ENCODE results near the gene STIM2.
"Not testable (repeated sequence)": the region's sequence is repeated elsewhere in the genome, so short reads cannot be mapped to it uniquely, and the experiment has no call there.

The STIM2 gene

DNA sequence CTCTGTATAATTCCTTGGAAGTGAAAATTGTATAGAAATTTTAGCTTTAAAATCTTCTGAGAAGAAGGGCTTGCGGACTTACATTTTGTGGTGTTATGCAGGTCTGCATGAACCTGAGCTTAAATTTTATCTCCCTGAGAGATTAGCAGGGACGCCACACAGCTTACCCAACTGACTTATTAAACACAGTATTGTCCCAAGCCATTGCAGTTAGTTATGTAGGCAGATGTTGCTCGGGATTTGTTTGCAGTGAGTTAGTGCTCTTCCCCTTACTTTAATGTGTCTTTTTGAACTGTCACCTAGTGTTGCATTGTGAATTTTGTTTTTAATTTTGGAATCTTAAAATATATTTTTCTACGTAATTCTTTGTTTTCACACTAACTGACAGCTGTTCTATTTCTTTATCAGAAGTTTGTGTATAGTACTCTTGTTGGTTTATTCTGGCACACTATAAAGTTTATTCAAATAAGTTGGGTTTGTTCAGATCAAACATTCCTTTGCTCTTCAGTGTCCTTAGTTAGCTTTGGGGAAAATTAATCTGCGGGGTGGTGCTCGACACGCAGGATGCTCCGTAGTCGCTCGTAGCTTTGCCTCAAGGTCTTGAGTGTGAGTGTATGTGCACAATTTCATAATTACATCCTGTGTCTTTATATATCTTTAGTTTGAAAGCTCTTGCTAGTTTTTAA, 145.4 kb downstream of the STIM2 start:
- no peak for DNase-seq

DNA sequence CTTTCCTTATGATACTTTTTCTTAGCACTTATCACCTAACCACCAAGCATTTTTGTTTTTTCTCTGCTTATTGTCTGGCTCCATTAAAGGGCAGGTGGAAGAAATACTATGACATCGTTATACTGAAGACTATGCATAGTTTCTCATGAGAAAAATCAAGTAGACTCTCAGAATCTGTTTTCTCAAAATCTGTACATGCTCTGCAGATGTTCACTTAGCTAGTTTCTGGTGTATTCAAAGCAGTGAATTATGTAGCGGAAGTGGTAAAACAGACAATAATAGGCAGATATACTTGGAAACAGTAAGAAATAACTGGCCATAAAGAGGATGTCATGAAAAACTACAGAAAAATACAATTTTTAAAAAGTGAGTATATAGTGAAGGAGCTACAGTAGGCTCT, 146.0 kb downstream of the STIM2 start:
- DNase-seq, result no peak

DNA sequence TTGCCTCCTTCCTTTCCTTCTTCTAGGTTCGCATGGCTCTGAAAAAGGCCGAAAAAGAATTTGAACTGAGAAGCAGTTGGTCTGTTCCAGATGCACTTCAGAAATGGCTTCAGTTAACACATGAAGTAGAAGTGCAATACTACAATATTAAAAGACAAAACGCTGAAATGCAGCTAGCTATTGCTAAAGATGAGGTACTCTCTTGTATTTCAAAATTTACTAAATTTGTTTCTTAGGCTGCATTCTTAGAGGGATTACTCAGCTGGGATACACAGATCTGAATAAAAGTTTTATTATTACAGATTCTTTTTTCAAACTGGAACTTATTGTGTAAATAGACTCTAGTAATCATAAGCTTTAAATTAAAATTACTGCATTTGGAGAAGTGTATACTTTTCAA, 146.9 kb downstream of the STIM2 start:
- no peak for DNase-seq

DNA sequence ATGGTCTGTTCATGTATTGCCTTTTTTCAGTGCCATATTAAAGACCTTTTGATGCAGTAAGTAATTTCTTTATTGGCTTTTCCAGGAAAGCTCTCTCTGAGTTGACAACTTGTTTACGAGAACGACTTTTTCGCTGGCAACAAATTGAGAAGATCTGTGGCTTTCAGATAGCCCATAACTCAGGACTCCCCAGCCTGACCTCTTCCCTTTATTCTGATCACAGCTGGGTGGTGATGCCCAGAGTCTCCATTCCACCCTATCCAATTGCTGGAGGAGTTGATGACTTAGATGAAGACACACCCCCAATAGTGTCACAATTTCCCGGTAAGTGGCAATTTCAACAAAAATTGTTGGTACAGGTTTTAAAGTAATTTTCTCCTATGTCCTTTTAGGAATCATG, 148.0 kb downstream of the STIM2 start:
- DNase-seq, result no peak

DNA sequence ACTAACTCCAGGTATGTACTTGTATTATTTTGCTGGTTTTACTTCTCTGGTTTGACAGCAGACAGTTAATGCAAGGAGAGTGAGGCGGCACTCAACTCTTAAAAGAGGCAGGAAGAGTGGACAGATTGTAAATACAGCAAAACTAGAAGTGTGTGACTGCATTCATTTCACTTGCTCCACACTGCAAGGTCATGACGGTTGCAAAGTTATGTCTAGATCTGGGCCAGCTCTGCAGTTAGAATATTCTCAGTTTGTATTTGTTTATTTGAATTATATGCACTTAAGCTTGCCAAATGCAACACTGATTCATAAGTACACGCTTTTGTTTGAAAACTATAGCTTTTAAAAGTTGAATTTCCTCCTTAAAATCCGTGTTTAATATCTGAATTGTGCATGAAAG, 148.9 kb downstream of the STIM2 start:
- DNase-seq, result no peak

DNA sequence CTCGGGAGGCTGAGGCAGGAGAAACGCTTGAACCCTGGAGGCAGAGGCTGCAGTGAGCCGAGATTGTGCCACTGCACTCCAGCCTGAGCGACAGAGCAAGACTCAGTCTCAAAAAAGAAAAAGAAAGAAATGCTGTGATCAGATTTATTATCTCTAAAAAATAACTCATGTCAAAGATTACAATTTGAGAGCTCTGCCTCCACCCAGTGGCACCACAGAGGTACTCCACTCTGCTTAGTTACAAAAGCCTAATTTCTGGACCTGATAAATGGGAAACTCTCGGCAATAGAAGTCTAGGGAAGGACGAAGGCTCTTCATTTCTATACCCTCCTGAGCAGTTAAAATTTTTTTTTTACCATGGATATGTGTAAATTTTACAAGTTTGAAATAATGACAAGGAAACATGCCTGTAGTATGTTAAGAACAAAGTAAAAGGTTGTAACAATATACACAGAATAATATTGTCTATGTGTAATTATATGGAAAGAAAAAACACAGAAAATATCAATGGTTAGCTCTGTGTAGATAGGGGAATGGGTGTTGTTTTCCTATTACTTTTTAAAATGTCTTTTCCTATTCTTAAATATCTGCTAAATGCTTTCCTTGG, 149.8 kb downstream of the STIM2 start:
- peak; percentile 46 for DNase-seq

DNA sequence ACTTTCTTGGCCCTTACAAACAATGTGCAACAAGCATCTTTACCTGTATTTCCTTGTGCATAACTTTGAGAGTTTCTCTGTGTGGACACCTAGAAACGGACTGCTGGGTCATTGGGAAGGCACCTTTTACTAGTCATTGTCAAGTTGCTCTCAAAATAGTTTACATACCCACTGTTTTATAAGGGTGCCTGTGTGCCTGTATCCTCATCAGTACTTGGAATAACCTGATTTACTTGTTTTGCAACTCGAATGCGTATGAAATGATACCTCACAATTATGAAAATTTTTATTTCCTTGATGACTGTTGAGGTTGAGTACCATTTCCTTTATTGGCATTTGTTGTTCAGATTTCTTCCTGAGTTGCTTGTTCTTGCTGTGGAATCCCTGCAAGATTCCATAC, 150.8 kb downstream of the STIM2 start:
- DNase-seq, result no peak

DNA sequence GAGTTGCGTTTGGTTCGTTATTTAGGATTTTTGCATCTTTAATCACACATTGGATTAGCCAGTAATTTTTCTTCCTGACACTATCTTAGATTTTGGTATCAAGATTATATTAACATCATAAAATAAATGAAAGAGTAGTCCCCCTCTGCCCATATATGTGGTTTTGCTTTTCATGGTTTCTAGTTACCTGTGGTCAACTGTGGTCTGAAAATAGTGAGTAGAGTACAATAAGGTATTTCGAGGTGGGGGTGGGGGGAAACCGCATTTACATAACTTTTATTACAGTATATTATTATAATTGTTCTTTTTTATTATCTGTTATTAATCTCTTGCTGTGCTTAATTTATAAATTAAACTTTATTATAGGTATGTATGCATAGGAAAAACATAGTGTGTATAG, 152.4 kb downstream of the STIM2 start:
- DNase-seq, result no peak

DNA sequence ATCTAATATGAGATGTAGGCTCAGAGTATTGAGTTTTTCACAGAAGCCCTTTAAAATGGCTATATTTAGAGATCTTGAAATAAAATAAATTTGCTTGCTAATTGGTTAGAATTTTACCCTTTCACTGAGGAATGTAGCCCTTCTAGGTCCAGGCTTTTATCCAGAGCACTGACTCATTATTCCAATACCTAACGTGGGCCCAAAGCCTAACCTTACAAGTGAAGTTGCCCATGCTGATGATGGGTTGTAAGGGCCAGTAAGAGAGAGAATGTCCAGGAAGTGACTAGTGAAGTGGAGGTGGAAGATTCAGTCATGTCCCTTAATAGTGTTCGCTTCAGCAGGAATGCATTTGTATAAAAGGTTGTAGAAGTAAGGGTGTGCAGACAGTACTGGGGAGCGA, 155.9 kb downstream of the STIM2 start:
- no peak for DNase-seq

DNA sequence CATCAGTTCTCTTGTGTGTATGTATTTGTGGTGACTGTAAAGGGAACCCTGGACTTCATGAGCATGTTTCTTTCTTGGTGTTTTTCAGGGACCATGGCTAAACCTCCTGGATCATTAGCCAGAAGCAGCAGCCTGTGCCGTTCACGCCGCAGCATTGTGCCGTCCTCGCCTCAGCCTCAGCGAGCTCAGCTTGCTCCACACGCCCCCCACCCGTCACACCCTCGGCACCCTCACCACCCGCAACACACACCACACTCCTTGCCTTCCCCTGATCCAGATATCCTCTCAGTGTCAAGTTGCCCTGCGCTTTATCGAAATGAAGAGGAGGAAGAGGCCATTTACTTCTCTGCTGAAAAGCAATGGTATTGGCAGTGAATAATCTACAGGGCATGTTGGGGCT, 157.0 kb downstream of the STIM2 start:
- no peak for DNase-seq

DNA sequence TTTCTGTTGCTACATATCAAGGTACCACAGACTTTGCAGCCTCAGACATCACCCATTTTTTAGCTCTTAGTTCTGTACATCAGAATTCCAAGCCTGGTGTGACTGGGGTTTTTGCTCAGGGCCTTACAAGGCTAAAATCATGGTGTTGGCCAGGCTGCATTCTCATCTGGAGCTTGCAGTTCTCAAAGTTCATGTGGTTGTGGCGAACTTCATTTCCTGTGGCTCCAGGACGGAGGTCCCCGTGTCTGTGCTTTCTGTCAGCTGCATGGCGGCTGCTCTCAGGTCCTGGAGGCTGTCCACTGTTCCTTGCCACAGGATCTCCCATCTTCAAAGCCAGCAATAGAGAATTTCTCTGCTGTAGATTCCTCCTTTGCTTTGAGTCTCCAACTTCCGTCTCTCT, 157.4 kb downstream of the STIM2 start:
- DNase-seq, result no peak

DNA sequence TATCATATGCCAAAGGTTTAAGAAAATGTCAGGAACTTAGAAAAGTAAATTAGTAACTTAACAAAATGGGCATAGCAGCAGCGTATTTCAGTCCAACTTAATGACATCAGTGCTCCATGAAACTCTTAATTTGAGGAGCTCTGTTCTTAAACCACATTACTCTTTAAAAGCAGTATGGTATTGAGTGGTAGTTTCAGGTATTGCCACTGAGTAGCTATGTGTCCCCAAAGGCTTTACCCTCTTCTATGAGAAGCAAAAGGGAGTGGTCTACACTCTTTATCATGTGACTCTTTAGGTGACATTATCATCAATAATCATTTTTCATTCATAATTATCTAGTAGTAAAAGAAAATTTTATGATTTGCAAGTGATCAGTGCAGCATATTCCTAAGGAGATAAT, 158.3 kb downstream of the STIM2 start:
- DNase-seq, result no peak

DNA sequence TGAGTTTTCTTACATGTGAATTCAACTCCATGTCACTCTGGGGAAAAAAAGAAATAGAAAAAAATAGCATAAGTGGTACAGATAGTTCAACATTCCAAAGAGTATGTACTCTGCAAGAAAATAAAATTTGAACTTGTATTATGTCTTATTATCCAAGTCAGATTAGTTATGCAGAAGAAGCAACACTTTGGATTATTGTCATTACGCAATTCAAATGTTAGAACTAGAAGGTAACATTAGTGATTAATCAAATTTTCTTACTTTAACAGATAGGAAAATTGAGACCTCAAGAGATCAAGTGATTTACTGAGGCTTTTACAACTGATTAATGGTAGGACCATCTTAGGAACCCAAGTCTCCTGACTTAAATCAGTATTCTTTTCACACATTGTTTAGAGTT, 159.1 kb downstream of the STIM2 start:
- DNase-seq, result no peak

DNA sequence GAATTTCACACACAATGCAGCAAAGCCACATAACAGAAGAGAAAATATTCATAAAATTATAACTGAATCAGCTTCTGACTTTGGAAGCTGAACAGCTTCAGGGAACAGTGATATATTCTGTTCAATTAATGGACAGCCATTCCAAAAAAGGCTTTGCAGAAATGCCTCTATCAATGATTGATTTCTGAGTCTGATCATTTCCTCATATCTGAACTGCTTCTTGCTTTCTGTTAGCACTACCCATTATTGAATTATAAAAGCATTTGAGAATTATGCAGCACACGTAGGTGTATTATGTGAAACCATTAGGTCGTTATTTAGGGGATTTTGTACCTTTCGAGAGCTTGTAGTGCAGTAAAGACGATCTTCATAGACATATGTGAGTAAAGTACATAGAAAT, 159.6 kb downstream of the STIM2 start:
- DNase-seq, result no peak

DNA sequence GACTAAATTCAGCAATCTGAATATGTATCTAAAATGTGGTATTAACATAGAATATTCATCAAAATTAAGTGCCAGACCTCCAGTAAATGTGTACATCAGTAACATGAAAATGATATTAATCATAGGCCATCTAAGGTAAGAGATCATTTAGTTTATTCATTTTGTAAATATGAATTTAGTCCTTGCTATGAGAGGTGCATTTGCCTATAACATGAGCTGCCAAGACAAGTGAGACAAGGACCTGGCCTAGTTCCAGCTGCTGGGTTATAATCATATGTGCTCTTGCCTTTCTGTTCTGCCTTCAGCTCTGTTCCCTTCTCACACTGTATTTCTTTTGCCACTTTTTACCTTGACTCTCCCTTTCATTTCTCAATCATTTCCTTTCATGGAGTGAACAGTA, 160.0 kb downstream of the STIM2 start:
- DNase-seq, result no peak

DNA sequence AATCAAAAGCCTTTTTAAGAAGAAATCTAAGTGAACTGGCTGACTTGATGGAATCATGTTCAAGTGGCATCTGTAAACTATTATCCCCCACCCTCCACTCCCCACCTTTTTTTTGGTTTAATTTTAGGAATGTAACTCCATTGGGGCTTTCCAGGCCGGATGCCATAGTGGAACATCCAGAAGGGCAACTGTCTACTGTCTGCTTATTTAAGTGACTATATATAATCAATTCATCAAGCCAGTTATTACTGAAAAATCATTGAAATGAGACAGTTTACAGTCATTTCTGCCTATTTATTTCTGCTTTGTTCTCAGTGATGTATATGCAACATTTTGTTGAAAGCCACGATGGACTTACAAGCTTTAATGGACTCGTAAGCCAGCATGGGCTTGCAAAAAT, 162.3 kb downstream of the STIM2 start:
- no peak for DNase-seq

DNA sequence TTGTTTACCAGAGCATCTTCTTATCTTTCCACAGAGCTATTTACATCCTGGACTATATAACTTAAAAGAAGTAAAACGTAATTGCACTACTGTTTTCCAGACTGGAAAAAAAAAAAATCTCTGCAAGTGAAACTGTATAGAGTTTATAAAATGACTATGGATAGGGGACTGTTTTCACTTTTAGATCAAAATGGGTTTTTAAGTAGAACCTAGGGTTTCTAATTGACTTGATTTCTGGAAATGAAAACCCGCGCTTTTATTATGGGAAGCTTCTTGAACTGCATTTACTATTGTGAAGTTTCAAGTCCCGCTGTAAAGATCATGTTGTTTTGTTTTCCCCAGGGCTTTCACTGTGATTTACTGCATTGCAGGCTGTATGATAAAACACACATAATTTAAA, 162.7 kb downstream of the STIM2 start:
- no peak for DNase-seq

DNA sequence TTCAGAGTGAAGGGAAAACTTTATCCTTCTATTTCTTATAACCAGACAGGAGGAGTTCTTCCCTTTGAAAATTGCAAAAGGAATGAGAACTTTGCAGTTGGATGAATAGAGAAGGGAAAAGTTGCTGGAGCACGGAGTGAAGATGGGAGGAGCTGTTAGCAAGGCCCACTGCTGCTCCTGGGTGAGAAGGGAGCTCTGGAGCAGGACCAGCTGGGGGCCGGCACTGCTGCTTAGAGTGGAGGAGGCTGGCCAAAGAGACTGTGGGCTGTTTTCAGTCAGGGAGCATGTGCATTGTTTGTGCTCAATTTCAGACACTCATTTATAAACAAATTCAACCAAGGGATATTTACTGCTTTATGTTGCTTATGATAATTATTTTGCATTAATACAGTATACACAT, 164.2 kb downstream of the STIM2 start:
- DNase-seq, result no peak

DNA sequence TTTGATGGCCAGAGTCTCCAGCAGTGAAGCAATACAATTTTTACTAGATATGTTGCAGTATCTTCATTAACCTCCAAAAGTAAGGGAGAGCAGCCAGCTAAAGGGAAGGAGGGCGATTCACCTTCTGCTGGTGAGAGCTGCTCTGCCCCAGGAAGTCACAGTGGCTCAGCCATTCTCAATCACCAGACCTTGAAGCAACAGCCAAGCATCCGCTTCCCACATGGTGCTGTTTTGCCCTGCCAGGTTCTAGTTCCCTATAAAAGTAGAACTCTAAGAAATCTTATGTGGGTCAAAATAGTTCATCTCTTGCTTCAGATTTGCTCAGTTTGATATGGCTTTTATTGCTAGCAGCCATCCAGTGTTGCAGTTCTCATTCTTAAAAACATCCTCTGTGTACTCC, 166.8 kb downstream of the STIM2 start:
- no peak for DNase-seq

DNA sequence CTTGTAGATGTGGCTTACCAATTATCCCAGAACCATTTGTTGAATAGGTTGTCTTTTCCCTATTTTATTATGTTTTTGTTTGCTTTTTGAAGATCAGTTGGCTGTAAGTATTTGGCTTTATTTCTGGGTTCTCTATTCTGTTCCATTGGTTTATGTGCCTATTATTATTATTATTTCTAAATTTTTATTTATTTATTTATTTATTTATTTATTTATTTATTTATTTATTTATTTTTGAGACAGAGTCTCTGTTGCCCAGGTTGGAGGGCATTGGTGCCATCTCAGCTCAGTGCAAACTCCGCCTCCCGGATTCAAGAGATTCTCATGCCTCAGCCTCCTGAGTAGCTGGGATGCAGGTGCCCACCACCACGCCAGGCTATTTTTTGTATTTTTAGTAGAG, 174.5 kb downstream of the STIM2 start:
- DNase-seq, result not testable (repeated sequence)

DNA sequence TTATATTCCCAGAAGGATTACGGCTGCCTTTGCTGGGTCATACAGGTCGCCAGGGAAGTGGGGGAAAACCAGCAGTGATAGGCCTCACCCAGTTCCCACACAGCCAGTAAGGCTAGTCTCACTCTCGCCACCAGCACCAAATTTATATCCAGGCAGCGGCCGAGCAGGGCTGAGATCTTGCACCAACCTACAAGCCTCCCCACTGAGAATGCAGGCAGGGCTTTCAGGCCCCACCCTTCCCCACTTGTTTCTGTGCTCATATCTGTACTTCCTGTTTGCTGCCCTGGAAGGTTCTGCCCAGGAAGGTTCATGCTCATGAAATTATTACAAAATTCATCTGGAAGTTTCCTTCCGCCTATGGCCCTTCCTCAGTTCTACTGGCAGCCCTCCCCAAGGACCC, 179.7 kb downstream of the STIM2 start:
- DNase-seq, result no peak

DNA sequence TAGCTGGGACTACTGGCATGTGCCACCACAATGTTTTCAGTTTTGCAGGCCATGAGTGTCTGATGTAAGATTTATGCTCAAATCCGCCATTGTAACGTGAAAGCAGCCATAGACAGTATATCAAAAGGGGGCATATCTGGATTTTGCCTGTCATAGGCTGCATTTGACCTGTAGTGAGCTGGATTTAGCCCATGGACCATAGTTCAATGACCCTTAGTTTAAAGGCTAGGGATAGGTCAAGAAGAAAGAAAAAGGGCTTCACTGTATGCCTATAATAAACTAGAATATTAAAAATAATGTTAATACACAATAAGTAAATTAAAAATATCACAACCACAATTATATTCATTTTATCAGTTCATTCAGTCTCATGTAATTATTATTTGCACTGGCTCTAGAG, 181.8 kb downstream of the STIM2 start:
- no peak for DNase-seq

DNA sequence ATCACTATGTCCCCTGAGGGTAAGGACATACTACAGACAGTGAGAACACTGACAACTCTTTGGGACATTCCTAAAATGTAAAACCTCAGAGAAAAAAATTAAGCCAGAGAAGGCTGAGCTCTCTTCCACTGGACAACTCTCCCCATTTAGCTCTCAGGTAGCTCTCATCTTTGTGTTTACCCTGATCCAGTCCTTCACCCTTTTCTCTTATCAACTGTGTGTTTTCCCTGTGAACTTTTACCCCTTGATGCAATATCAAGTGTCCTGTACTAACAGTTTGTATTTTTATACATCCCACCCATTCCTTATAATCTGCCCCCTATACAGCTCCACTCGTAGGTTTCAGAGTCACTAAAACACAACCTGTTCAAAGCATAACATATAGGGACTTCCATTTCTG, 182.6 kb downstream of the STIM2 start:
- DNase-seq, result no peak

DNA sequence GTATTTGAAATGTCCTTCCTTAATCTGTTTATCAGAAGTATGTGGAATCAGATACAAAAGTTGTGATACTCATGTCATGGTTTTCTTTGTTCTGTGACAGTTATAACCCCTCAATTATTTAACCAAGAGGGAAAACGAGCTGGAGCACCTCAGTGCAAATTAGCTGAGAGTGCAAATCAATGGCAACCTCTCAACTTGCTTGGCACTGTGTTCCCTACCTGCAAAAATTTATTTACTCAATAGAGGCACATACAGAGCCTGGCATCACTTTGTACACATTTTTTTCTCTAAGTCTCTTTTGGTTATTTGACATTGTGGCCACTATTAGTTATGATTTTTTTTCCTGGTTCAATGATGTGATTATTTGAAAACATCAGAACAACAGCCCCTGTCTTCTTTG, 186.2 kb downstream of the STIM2 start:
- no peak for DNase-seq

All from central memory CD4-positive, alpha-beta T cell (primary cell).